H1 (cell line): Measurements from ENCODE around the gene DSP. TPM values are rescaled to one million over a fixed set of nuclear protein-coding genes. Genes with fewer than 3 reads are reported as not detected.

ENCODE experiments used
- CTCF ChIA-PET: fragments of 300-600 bp; sonication (Branson Sonifier 250); formaldehyde crosslinking; loops from one replicate; lab custom pipeline; 2021; ENCODE audit not compliant: partially characterized antibody; lab: Charles Lee
- POLR2A ChIA-PET: fragments of 300-600 bp; sonication (Branson Sonifier 250); formaldehyde crosslinking; loops from one replicate; lab custom pipeline; 2021; ENCODE audit warnings: inconsistent platforms; ENCODE audit not compliant: partially characterized antibody; lab: Charles Lee
- DNase-seq, 2 experiments: peaks; one replicate each; pipeline versions ENCODE4 v3.0.0 to v3.0.0-alpha.2; 2010 to 2022; ENCODE audit warnings: low spot score in 2 of 2, low read depth in 1 of 2, mixed read lengths in 1 of 2
- FAIRE-seq: peaks from 2 replicates; lab custom pipeline; 2011; peaks lifted over from hg19 to GRCh38; lab: Jason Lieb, UNC
- H2AFZ ChIP-seq: 2 replicates; pipeline ENCODE4 v1.8.1; 2012; ENCODE audit warnings: low read length, inconsistent platforms
- H2AK5ac ChIP-seq: 2 replicates; pipeline ENCODE4 v1.6.1; 2013; ENCODE audit warnings: low read depth, low read length
- H2BK120ac ChIP-seq: replicated peaks from 2 replicates; pipeline ENCODE3; 2013; ENCODE audit warnings: low read depth, low read length, inconsistent platforms
- H2BK12ac ChIP-seq: 2 replicates; pipeline ENCODE4 v1.6.1; 2013; ENCODE audit warnings: low read depth, low read length
- H2BK15ac ChIP-seq: 2 replicates; pipeline ENCODE4 v1.6.1; 2013; ENCODE audit warnings: low read length
- H2BK20ac ChIP-seq: 2 replicates; pipeline ENCODE4 v1.6.1; 2013; ENCODE audit warnings: low read length
- H2BK5ac ChIP-seq: 2 replicates; pipeline ENCODE4 v1.6.1; 2013; ENCODE audit warnings: low read depth, low read length
- H3K14ac ChIP-seq: 2 replicates; pipeline ENCODE4 v1.6.1; 2013; ENCODE audit warnings: inconsistent platforms; ENCODE audit not compliant: insufficient read length
- H3K18ac ChIP-seq: 2 replicates; pipeline ENCODE4 v1.6.1; 2013; ENCODE audit warnings: low read length; ENCODE audit errors: extremely low read depth
- H3K23ac ChIP-seq: 2 replicates; pipeline ENCODE4 v1.6.1; 2013; ENCODE audit warnings: inconsistent platforms; ENCODE audit not compliant: insufficient read length
- H3K23me2 ChIP-seq: 2 replicates; pipeline ENCODE4 v1.6.1; 2013; ENCODE audit warnings: low read depth, low read length
- H3K27ac ChIP-seq: 2 replicates; pipeline ENCODE4 v1.6.1; 2011; ENCODE audit warnings: low read depth, low read length, inconsistent platforms
- H3K27me3 ChIP-seq, 4 experiments: replicated peaks in 1 of 4; 1 replicate in 1 of 4; 2 replicates in 3 of 4; pipeline versions ENCODE4 v1.6.1 to v1.8.1; 2011 to 2013; ENCODE audit warnings: low read length in 3 of 4, mild to moderate bottlenecking in 3 of 4, inconsistent platforms in 2 of 4, mixed read lengths in 2 of 4, moderate library complexity in 1 of 4; ENCODE audit not compliant: control insufficient read depth in 3 of 4, insufficient read depth in 3 of 4; ENCODE audit errors: extremely low read depth in 1 of 4
- H3K36me3 ChIP-seq, 4 experiments: 2 replicates each; pipeline versions ENCODE4 v1.6.1 to v1.8.1; 2011 to 2013; ENCODE audit warnings: mild to moderate bottlenecking in 4 of 4, low read length in 3 of 4, moderate library complexity in 2 of 4, control low read depth in 1 of 4, inconsistent platforms in 1 of 4; ENCODE audit not compliant: insufficient read depth in 4 of 4, control insufficient read depth in 2 of 4
- H3K4ac ChIP-seq: replicated peaks from 2 replicates; pipeline ENCODE3; 2013; ENCODE audit warnings: low read length, low read depth, mixed read lengths, inconsistent platforms; ENCODE audit not compliant: insufficient read length
- H3K4me1 ChIP-seq, 4 experiments: replicated peaks in 1 of 4; 1 replicate in 1 of 4; 2 replicates in 3 of 4; pipeline versions ENCODE4 v1.6.1 to v1.8.1; 2011 to 2013; ENCODE audit warnings: low read length in 3 of 4, inconsistent platforms in 2 of 4, mixed read lengths in 1 of 4; ENCODE audit not compliant: insufficient read depth in 4 of 4, control insufficient read depth in 3 of 4
- H3K4me2 ChIP-seq, 2 experiments: 2 replicates each; pipeline versions ENCODE4 v1.6.1 to v1.8.1; 2011 to 2013; ENCODE audit warnings: low read depth in 2 of 2, low read length in 2 of 2, control low read depth in 1 of 2, inconsistent platforms in 1 of 2, mild to moderate bottlenecking in 1 of 2; ENCODE audit not compliant: insufficient read depth in 1 of 2
- H3K4me3 ChIP-seq, 4 experiments: fragments of 200-600, 300-600 bp in 1 of 4; sonication (generic), shearing (Covaris generic), sonication (Bioruptor Twin) in 1 of 4; 2 replicates each; pipeline versions ENCODE4 v1.5.1 to v1.8.1; 2011 to 2016; ENCODE audit warnings: low read length in 4 of 4, low read depth in 3 of 4, control low read depth in 2 of 4, inconsistent platforms in 2 of 4, mild to moderate bottlenecking in 2 of 4, mixed read lengths in 1 of 4, moderate library complexity in 1 of 4; ENCODE audit not compliant: insufficient read depth in 2 of 4; ENCODE audit errors: extremely low read depth in 1 of 4
- H3K56ac ChIP-seq: replicated peaks from 2 replicates; pipeline ENCODE3; 2013; ENCODE audit warnings: low read depth, mild to moderate bottlenecking, mixed read lengths, low read length, inconsistent platforms; ENCODE audit not compliant: insufficient read length
- H3K79me1 ChIP-seq: 2 replicates; pipeline ENCODE4 v1.6.1; 2013; ENCODE audit warnings: low read depth, low read length, control low read depth
- H3K79me2 ChIP-seq, 2 experiments: 2 replicates each; pipeline versions ENCODE4 v1.6.1 to v1.8.1; 2012 to 2013; ENCODE audit warnings: low read length in 2 of 2, mild to moderate bottlenecking in 2 of 2, inconsistent platforms in 1 of 2; ENCODE audit not compliant: insufficient read depth in 2 of 2, control insufficient read depth in 1 of 2
- H3K9ac ChIP-seq, 4 experiments: replicated peaks in 1 of 4; 1 replicate in 1 of 4; 2 replicates in 3 of 4; pipeline versions ENCODE4 v1.6.1 to v1.8.1; 2011 to 2013; ENCODE audit warnings: low read depth in 3 of 4, low read length in 3 of 4, control low read depth in 2 of 4, mild to moderate bottlenecking in 2 of 4, moderate library complexity in 2 of 4, inconsistent platforms in 1 of 4; ENCODE audit errors: extremely low read depth in 1 of 4
- H3K9me3 ChIP-seq, 2 experiments: 2 replicates each; pipeline versions ENCODE4 v1.6.1 to v1.8.1; 2012 to 2013; ENCODE audit warnings: mild to moderate bottlenecking in 2 of 2, moderate library complexity in 2 of 2, control low read depth in 1 of 2, inconsistent platforms in 1 of 2, low read depth in 1 of 2, low read length in 1 of 2, mixed read lengths in 1 of 2; ENCODE audit not compliant: insufficient read depth in 2 of 2
- H4K20me1 ChIP-seq, 2 experiments: replicated peaks in 1 of 2; 2 replicates each; pipeline versions ENCODE3 to v1.8.1; 2011 to 2013; ENCODE audit warnings: inconsistent platforms in 2 of 2, low read length in 2 of 2, mild to moderate bottlenecking in 1 of 2; ENCODE audit not compliant: insufficient read depth in 2 of 2, control insufficient read depth in 1 of 2
- H4K5ac ChIP-seq: 2 replicates; pipeline ENCODE4 v1.6.1; 2013; ENCODE audit warnings: low read length, low read depth, mixed read lengths, inconsistent platforms; ENCODE audit not compliant: insufficient read length
- H4K8ac ChIP-seq: 2 replicates; pipeline ENCODE4 v1.8.0; 2013; ENCODE audit warnings: mild to moderate bottlenecking, moderate library complexity, low read length, inconsistent platforms; ENCODE audit not compliant: insufficient read depth; ENCODE audit errors: extremely low read depth
- H4K91ac ChIP-seq: replicated peaks from 2 replicates; pipeline ENCODE3; 2013; ENCODE audit warnings: low read length, mixed read lengths, inconsistent platforms; ENCODE audit not compliant: insufficient read length
- CBX5 ChIP-seq: fragments of 300-800, 300-1000 bp; sonication (generic); IDR thresholded peaks from 2 replicates; pipeline ENCODE4 v1.7.1; 2016; ENCODE audit warnings: antibody characterized with exemption, low read length, low read depth
- CREB1 ChIP-seq: IDR thresholded peaks from 2 replicates; pipeline ENCODE4 v1.6.1; 2012; ENCODE audit warnings: inconsistent platforms
- WGBS, 2 experiments: shearing (Covaris generic) in 1 of 2; methylation state at CpG; one replicate each; pipeline versions ENCODE4 v1.1.6 to v1.1.7; 2013 to 2015; ENCODE audit warnings: low lambda C conversion rate in 2 of 2, mixed read lengths in 2 of 2, inconsistent platforms in 1 of 2, low coverage in 1 of 2, missing lambda C conversion rate in 1 of 2; ENCODE audit not compliant: insufficient replicate concordance in 2 of 2, insufficient coverage in 1 of 2, insufficient read length in 1 of 2; ENCODE audit errors: extremely low coverage in 1 of 2, missing lambda C conversion rate in 1 of 2; 5-methylcytosine and 5-hydroxymethylcytosine counted together
- polyA plus RNA-seq, 7 experiments: library from polyadenylated mRNA; depleted of rRNA in 3 of 7; stranded (reverse) in 5 of 7; unstranded in 2 of 7; fragments of >200 nt in 5 of 7; fragments of 200-250 nt in 2 of 7; gene quantifications; 1 replicate in 5 of 7; 2 replicates in 1 of 7; 4 replicates in 1 of 7; pipeline versions ENCODE4 v1.2.1 to v1.2.3, GENCODE V29; 2011 to 2013; ENCODE audit warnings: missing spikeins in 2 of 7, mixed read lengths in 2 of 7
- total RNA-seq: library from RNA; stranded (reverse); fragmentation: NEBNext Ultra II Directional; extraction: Animal tissue kit (Norgen Biotek cat#: 25700); gene quantifications from 2 replicates; pipeline ENCODE4 v1.2.1, GENCODE V29; 2021

DSP gene
- total and polyA plus RNA-seq, 2 of the 8 experiments (the other 6 are each of a cell fraction or from before 2014, with no cell fraction given), result 14.3 to 48.5 TPM

DNA sequence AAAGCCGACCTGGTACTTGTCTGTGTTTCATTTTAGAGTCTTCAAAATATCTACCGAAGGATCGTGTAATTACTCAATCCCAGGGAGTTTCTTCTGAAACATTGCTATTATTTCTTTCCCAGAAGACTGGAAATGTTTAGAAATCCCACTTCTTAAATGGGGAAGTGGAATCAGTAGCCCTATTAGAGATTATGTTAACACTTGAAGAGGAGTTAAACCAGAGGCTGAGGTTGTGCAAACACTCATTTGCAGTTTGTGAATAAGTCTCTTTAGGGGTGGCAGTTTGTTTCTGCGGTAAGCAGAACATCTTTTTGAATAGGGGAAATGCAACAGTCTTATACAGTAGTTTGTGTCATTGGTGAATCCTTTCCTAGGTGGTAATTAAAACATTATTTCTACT, 21.3 kb downstream of the DSP start:
- Histone ChIP-seq H4K20me1 (peaks cover 0 to 6% of the 10 kb centered on the region in 2 experiments), H3K14ac (no peak overlapping the region), H3K79me2 (no peaks in the 10 kb centered on the region), H3K56ac (no peak overlapping the region), H3K4ac (no peak overlapping the region), H4K5ac (no peak overlapping the region), H2BK120ac (no peak overlapping the region), H4K8ac (no peak overlapping the region), H2BK12ac (no peak overlapping the region), H2AK5ac (no peak overlapping the region), H3K27me3 (no peaks in the 10 kb centered on the region), H3K23me2 (no peaks in the 10 kb centered on the region), H3K4me3 (no peak overlapping the region), H2AFZ (no peak overlapping the region), H3K79me1 (no peaks in the 10 kb centered on the region), H3K9ac (no peak overlapping the region), H2BK15ac (no peak overlapping the region), H3K36me3 (peaks cover 10 to 56% (median 31%) of the 10 kb centered on the region in 4 experiments; a peak in 7 of 8 replicates), H3K9me3 (no peaks in the 10 kb centered on the region), H3K4me1 (no peaks in the 10 kb centered on the region), H2BK20ac (no peak overlapping the region), H3K23ac (no peak overlapping the region), H4K91ac (no peak overlapping the region), H3K4me2 (no peak overlapping the region)
- no peak for FAIRE-seq
- 93% methylated on average over 4 of the region's 4 CpGs; no CpG with 5 or more reads in 1 of the 2 experiments for WGBS, 2 experiments
- POLR2A ChIA-PET, result no interaction called here
- no peak for DNase-seq
- no peak for TF ChIP-seq CREB1
- no peak for TF ChIP-seq CBX5
- TF ChIP-seq, all 59 proteins: peak for 0
- Histone ChIP-seq H2BK5ac (no peak overlapping the region), H3K18ac (no peak overlapping the region), H3K27ac (no peak overlapping the region)
- CTCF ChIA-PET, result no interaction called here
